ENCODE results near the gene CST5. TPM values are rescaled to one million over a fixed set of nuclear protein-coding genes. Genes with fewer than 3 reads are reported as not detected.
A peak's percentile ranks its signal among the peaks of the same experiment; 100 is the strongest.

The CST5 gene
- polyA plus RNA-seq, 1 donor (not counting 4 experiments of a cell fraction or from before 2014, with no cell fraction given): not detected

DNA sequence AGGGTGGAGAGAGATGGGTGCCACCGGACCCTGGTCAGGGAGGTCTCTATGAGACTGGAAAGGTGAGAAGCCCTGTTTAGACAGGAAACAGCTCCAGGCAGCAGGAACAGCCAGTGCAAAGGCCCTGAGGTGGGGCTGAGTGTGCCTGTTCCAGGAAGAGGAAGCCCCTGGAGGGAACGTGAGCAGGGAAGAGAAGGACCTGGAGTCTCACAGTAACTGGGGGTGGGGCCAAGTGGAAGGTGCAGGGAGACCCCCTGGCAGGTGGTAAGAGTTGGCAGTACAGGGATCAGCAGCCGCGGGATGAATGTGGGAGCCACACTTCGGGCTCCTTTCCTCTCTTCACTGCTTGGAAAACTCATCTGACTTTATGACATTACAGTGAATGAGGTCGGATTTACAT is 43.8 kb upstream of the CST5 start:
- TF ChIP-seq, protein P1, sequence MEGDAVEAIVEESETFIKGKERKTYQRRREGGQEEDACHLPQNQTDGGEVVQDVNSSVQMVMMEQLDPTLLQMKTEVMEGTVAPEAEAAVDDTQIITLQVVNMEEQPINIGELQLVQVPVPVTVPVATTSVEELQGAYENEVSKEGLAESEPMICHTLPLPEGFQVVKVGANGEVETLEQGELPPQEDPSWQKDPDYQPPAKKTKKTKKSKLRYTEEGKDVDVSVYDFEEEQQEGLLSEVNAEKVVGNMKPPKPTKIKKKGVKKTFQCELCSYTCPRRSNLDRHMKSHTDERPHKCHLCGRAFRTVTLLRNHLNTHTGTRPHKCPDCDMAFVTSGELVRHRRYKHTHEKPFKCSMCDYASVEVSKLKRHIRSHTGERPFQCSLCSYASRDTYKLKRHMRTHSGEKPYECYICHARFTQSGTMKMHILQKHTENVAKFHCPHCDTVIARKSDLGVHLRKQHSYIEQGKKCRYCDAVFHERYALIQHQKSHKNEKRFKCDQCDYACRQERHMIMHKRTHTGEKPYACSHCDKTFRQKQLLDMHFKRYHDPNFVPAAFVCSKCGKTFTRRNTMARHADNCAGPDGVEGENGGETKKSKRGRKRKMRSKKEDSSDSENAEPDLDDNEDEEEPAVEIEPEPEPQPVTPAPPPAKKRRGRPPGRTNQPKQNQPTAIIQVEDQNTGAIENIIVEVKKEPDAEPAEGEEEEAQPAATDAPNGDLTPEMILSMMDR (optimal IDR thresholded peaks at IDR 0.05 in 1 of 3, IDR thresholded peaks at IDR 0.05 in 1 of 3, conservative IDR thresholded peaks at IDR 0.05 in 1 of 3; ENCODE audit: extremely low read depth in 1 of 3, insufficient read depth in 2 of 3, low read length in 3 of 3): no peak
- TF ChIP-seq EZH2 (IDR thresholded peaks at IDR 0.05; ENCODE audit: low read length): no peak
- Histone ChIP-seq H3K36me3 (ENCODE audit: control insufficient read depth in 2 of 2, extremely low read depth in 1 of 2, insufficient read depth in 2 of 2, low read length in 2 of 2) (no peaks in the 10 kb centered on the region), H3K27me3 (ENCODE audit: control insufficient read depth, extremely low read depth, insufficient read depth, low read length) (peaks cover 5% of the 10 kb centered on the region), H3K4me2 (ENCODE audit: control insufficient read depth, extremely low read depth, insufficient read depth, low read depth, low read length) (no peak overlapping the region), H2AFZ (ENCODE audit: control insufficient read depth, low read length) (no peak overlapping the region), H4K20me1 (ENCODE audit: control insufficient read depth, extremely low read depth, insufficient read depth, low read length) (peaks cover 7% of the 10 kb centered on the region), H3K9me1 (ENCODE audit: control insufficient read depth, extremely low read depth, insufficient read depth, low read length) (no peaks in the 10 kb centered on the region), H3K9me3 (ENCODE audit: control insufficient read depth, low read depth, low read length) (no peaks in the 10 kb centered on the region), H3K4me3 (ENCODE audit: control insufficient read depth in 2 of 3, extremely low read depth in 1 of 3, insufficient read depth in 2 of 3, low read depth in 1 of 3, low read length in 3 of 3) (no peak overlapping the region), H3K4me1 (ENCODE audit: control insufficient read depth, extremely low read depth, insufficient read depth, low read length) (peaks cover 12% of the 10 kb centered on the region), H3K79me2 (ENCODE audit: control insufficient read depth, insufficient read depth, low read length) (no peaks in the 10 kb centered on the region), H3K9ac (ENCODE audit: control insufficient read depth, extremely low read depth, insufficient read depth, low read length) (no peak overlapping the region), H3K27ac (ENCODE audit: control insufficient read depth, insufficient read depth, low read length) (no peak overlapping the region)
- no peak for FAIRE-seq
- DNase-seq (ENCODE audit: low read depth, low spot score): no peak
- dilution Hi-C loops (cut with MboI; ENCODE audit: extremely low pct_ligation_motif_present, low sequenced_read_pairs): no loop called here

DNA sequence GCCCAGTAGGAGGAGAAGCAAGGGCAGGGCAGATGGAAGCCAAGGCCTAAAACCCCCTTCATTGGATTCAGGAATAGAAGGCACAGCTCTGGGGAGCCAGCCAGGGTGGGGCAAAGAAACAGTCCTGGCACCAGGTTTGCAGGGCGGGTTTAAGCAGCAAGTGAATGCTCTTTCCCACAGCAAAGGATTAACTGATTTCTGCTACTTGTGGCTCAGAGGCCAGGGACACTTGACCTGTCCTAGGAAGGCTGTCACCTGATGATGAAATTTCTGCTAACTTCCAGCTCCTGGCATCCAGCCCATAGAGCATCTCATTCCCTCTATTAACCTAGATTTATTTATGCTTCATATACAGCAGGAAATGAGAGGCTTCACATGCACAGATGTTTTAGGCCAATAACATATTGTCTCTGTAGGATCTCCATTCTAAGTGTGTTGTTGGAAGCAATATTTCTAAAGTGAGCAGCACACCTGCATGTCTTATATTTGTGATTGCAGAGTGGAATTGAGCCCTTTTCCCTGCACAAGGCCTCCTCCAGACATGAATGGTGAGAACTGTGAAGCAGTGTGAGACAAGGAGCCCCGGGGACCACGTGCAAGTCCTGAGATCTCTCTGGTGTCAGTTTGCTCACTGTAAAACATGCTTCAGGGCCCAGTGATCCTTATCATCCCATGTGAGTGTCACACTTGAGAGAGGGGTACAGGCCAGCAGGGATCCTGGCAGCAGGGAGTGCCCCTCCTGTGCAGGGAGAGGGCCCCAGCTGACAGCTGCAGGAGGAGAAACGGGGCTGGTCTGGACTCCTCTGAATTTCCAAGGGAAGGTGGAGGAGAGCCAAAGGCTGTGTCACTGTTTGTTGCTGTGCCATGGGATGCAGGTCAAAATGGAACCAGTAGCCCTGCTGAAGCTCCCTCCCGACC is 41.1 kb upstream of the CST5 start:
- H3K79me2 ChIP-seq (ENCODE audit: control insufficient read depth, insufficient read depth, low read length): no peaks in the 10 kb centered on the region
- TF ChIP-seq EZH2 (IDR thresholded peaks at IDR 0.05; ENCODE audit: low read length): no peak
- TF ChIP-seq, protein P1 (optimal IDR thresholded peaks at IDR 0.05 in 1 of 3, IDR thresholded peaks at IDR 0.05 in 1 of 3, conservative IDR thresholded peaks at IDR 0.05 in 1 of 3; ENCODE audit: extremely low read depth in 1 of 3, insufficient read depth in 2 of 3, low read length in 3 of 3): no peak
- H3K36me3 ChIP-seq (ENCODE audit: control insufficient read depth in 2 of 2, extremely low read depth in 1 of 2, insufficient read depth in 2 of 2, low read length in 2 of 2): no peaks in the 10 kb centered on the region
- no peaks in the 10 kb centered on the region for H3K9me3 ChIP-seq (ENCODE audit: control insufficient read depth, low read depth, low read length)
- H4K20me1 ChIP-seq (ENCODE audit: control insufficient read depth, extremely low read depth, insufficient read depth, low read length): peaks cover 4% of the 10 kb centered on the region
- H3K27ac ChIP-seq (ENCODE audit: control insufficient read depth, insufficient read depth, low read length): no peak overlapping the region
- peaks cover 5% of the 10 kb centered on the region for H3K27me3 ChIP-seq (ENCODE audit: control insufficient read depth, extremely low read depth, insufficient read depth, low read length)
- no peaks in the 10 kb centered on the region for H3K9me1 ChIP-seq (ENCODE audit: control insufficient read depth, extremely low read depth, insufficient read depth, low read length)
- dilution Hi-C loops (cut with MboI; ENCODE audit: extremely low pct_ligation_motif_present, low sequenced_read_pairs): no loop called here
- FAIRE-seq (no peak), DNase-seq (ENCODE audit: low read depth, low spot score) (no peak)
- H3K4me2 ChIP-seq (ENCODE audit: control insufficient read depth, extremely low read depth, insufficient read depth, low read depth, low read length): no peak overlapping the region
- no peak overlapping the region for H2AFZ ChIP-seq (ENCODE audit: control insufficient read depth, low read length)
- no peak overlapping the region for H3K4me3 ChIP-seq (ENCODE audit: control insufficient read depth in 2 of 3, extremely low read depth in 1 of 3, insufficient read depth in 2 of 3, low read depth in 1 of 3, low read length in 3 of 3)
- peaks cover 12% of the 10 kb centered on the region for H3K4me1 ChIP-seq (ENCODE audit: control insufficient read depth, extremely low read depth, insufficient read depth, low read length)
- peak overlapping the region; percentile 9 for H3K9ac ChIP-seq (ENCODE audit: control insufficient read depth, extremely low read depth, insufficient read depth, low read length)

All from keratinocyte (primary cell).